ENCODE measurements around the gene BSX.

Gene BSX

DNA sequence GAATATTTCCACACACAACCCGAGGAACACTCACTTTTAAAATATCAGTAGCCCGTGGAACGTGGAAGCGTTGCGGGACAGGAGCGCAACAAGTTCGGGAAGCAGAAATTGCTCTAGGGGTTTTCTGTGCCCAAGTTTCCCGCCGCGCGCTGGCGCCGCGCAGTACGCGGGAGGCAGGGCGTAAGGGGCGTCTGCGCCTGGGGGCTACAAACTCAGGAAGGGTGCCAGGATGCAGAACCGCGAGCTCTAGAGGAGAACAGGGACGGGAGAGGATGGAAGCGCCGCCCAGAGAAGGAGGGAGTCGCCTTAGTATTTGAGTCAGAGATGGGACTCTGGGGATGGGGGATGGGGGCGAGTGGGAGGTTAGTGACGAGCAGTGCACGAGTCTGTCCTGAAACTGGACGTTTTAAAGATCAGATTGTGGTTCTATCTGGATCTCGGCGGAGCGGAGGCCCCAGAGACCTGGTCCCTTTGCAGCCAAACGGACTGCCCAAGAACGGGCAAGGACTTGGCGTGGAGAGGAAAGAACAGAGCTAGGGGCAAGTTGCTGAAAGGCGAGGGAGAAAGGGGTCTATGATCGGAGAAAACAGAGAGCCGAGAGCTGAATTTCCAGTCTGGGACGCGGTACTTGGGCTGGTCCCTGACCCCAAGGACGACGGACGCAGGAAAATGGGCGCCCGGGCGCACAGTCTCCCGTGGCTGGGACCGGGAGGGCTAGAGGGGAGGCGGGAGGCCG, 4.7 kb downstream of the BSX start:
- no peak for ATAC-seq (ENCODE audit: insufficient read depth, low read depth)
- H3K9ac ChIP-seq (ENCODE audit: low read depth, low read length) = no peak overlapping the region
- H3K4me3 ChIP-seq (ENCODE audit: low read depth in 1 of 2, low read length in 2 of 2) = no peak overlapping the region
- no peak overlapping the region for H2AFZ ChIP-seq (ENCODE audit: low read depth, low read length)
- no peak for DNase-seq
- no peak overlapping the region for H3K27ac ChIP-seq (ENCODE audit: low read length)
- no peaks in the 10 kb centered on the region for H3K9me3 ChIP-seq (ENCODE audit: insufficient read depth, low read length, severe bottlenecking)
- H3K4me1 ChIP-seq (ENCODE audit: insufficient read depth, low read length) = no peaks in the 10 kb centered on the region
- H3K4me2 ChIP-seq (ENCODE audit: insufficient read depth, low read length) = no peak overlapping the region
- H3K36me3 ChIP-seq (ENCODE audit: insufficient read depth, low read length) = no peaks in the 10 kb centered on the region
- H4K20me1 ChIP-seq (ENCODE audit: insufficient read depth, low read length) = peaks cover 9% of the 10 kb centered on the region
- peaks cover 13% of the 10 kb centered on the region for H3K27me3 ChIP-seq (ENCODE audit: insufficient read depth, low read length, poor library complexity)
- H3K79me2 ChIP-seq (ENCODE audit: insufficient read depth, low read length) = no peaks in the 10 kb centered on the region
- TF ChIP-seq, protein P1, sequence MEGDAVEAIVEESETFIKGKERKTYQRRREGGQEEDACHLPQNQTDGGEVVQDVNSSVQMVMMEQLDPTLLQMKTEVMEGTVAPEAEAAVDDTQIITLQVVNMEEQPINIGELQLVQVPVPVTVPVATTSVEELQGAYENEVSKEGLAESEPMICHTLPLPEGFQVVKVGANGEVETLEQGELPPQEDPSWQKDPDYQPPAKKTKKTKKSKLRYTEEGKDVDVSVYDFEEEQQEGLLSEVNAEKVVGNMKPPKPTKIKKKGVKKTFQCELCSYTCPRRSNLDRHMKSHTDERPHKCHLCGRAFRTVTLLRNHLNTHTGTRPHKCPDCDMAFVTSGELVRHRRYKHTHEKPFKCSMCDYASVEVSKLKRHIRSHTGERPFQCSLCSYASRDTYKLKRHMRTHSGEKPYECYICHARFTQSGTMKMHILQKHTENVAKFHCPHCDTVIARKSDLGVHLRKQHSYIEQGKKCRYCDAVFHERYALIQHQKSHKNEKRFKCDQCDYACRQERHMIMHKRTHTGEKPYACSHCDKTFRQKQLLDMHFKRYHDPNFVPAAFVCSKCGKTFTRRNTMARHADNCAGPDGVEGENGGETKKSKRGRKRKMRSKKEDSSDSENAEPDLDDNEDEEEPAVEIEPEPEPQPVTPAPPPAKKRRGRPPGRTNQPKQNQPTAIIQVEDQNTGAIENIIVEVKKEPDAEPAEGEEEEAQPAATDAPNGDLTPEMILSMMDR (IDR thresholded peaks at IDR 0.05; ENCODE audit: borderline replicate concordance, extremely low read depth, low read length, poor library complexity, severe bottlenecking) = no peak
- no peak for TF ChIP-seq EZH2 (IDR thresholded peaks at IDR 0.05; ENCODE audit: borderline replicate concordance, low read depth, low read length, severe bottlenecking)

DNA sequence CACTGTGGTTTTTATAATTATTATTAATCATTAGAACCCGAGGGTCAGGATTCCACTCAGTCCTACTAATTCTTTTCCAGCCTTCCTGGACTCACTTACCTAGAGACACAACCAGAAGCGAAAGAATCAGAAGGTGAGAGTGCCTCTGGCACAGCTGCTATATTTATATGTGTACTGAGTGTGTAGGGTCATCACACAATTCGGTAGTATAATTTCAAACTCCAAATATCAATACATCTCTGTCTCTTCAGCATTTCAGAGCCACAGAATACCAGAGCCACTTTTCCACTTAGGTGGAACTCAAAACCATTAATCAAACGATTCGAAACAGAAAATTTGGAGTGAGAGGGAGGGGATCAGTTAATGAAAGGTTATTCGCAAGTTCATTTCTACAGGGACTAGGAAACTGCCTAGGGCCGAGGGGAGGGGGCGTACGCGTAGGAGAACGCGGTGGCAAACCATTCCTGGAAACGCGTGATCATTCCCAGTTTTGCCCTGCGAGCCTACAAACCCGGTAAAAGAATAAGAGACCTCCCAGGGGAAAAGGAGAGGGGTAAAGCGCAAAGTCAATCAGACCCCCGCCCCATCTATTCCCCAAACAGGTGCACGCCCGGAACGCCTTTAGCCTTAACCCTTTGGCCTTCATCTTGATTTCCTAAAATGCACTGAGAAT, 5.4 kb downstream of the BSX start:
- TF ChIP-seq EZH2 (IDR thresholded peaks at IDR 0.05; ENCODE audit: borderline replicate concordance, low read depth, low read length, severe bottlenecking) = no peak
- TF ChIP-seq, protein P1 (IDR thresholded peaks at IDR 0.05; ENCODE audit: borderline replicate concordance, extremely low read depth, low read length, poor library complexity, severe bottlenecking) = no peak
- ATAC-seq (ENCODE audit: insufficient read depth, low read depth) (no peak), DNase-seq (no peak)
- no peak overlapping the region for H2AFZ ChIP-seq (ENCODE audit: low read depth, low read length)
- no peak overlapping the region for H3K9ac ChIP-seq (ENCODE audit: low read depth, low read length)
- H3K9me3 ChIP-seq (ENCODE audit: insufficient read depth, low read length, severe bottlenecking) = no peaks in the 10 kb centered on the region
- no peak overlapping the region for H3K27ac ChIP-seq (ENCODE audit: low read length)
- no peak overlapping the region for H3K4me2 ChIP-seq (ENCODE audit: insufficient read depth, low read length)
- H3K79me2 ChIP-seq (ENCODE audit: insufficient read depth, low read length) = no peaks in the 10 kb centered on the region
- H3K27me3 ChIP-seq (ENCODE audit: insufficient read depth, low read length, poor library complexity) = peaks cover 13% of the 10 kb centered on the region
- no peaks in the 10 kb centered on the region for H3K4me1 ChIP-seq (ENCODE audit: insufficient read depth, low read length)
- H4K20me1 ChIP-seq (ENCODE audit: insufficient read depth, low read length) = peaks cover 5% of the 10 kb centered on the region
- no peaks in the 10 kb centered on the region for H3K36me3 ChIP-seq (ENCODE audit: insufficient read depth, low read length)
- no peak overlapping the region for H3K4me3 ChIP-seq (ENCODE audit: low read depth in 1 of 2, low read length in 2 of 2)

DNA sequence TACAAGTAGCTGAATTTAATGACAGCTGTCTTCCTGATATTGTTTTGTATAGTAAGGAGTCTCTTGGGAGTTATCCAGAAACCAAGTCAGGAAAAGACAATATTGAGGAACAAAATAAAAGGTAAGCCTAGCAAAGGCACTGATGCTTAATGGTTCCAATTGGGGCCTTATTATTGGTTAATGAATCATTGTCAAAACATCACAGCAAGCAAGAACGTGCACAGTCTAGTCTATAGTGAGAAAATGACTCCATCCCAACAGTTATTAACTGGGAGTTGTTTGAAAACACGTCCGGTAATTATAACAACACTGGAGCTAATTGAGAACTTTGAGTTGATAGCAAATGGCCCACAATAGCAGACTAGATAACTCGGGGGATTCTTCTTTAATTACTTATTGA, 17.7 kb downstream of the BSX start:
- Histone ChIP-seq H3K27ac (ENCODE audit: low read length) (no peak overlapping the region), H3K36me3 (ENCODE audit: insufficient read depth, low read length) (no peaks in the 10 kb centered on the region), H3K4me2 (ENCODE audit: insufficient read depth, low read length) (no peak overlapping the region), H3K4me1 (ENCODE audit: insufficient read depth, low read length) (no peaks in the 10 kb centered on the region), H3K27me3 (ENCODE audit: insufficient read depth, low read length, poor library complexity) (peaks cover 16% of the 10 kb centered on the region), H3K9me3 (ENCODE audit: insufficient read depth, low read length, severe bottlenecking) (no peaks in the 10 kb centered on the region), H3K9ac (ENCODE audit: low read depth, low read length) (no peak overlapping the region), H2AFZ (ENCODE audit: low read depth, low read length) (no peak overlapping the region), H4K20me1 (ENCODE audit: insufficient read depth, low read length) (no peaks in the 10 kb centered on the region), H3K4me3 (ENCODE audit: low read depth in 1 of 2, low read length in 2 of 2) (no peak overlapping the region), H3K79me2 (ENCODE audit: insufficient read depth, low read length) (no peaks in the 10 kb centered on the region)
- DNase-seq (no peak), ATAC-seq (ENCODE audit: insufficient read depth, low read depth) (no peak)
- TF ChIP-seq, protein P1 (IDR thresholded peaks at IDR 0.05; ENCODE audit: borderline replicate concordance, extremely low read depth, low read length, poor library complexity, severe bottlenecking) = no peak
- no peak for TF ChIP-seq EZH2 (IDR thresholded peaks at IDR 0.05; ENCODE audit: borderline replicate concordance, low read depth, low read length, severe bottlenecking)

Data from DND-41 (cell line).